NCI-H82 treated with DMSO at 0.1 percent for 48 hours (cell line): ENCODE data around the gene SIRT3.

Source experiments
- DNase-seq: peaks from one replicate; lab custom pipeline; 2025; ENCODE audit not compliant: unreplicated experiment; lab: John Stamatoyannopoulos, UW

SIRT3 gene

GRCh38 chr11:217704-218103 lies 18.4 kb downstream of the SIRT3 start:
- no peak for DNase-seq

- no peak for DNase-seq
These were observed 19.8 kb downstream of the SIRT3 start for GRCh38 chr11:216081-216974.

GRCh38 chr11:215581-216037 lies 20.5 kb downstream of the SIRT3 start:
- peak; percentile 16 for DNase-seq

- no peak for DNase-seq
These were observed 22.1 kb downstream of the SIRT3 start for GRCh38 chr11:214083-214482.

- no peak for DNase-seq
These were observed 23.0 kb downstream of the SIRT3 start for GRCh38 chr11:213111-213510.

GRCh38 chr11:212150-213100 lies 23.7 kb downstream of the SIRT3 start:
- DNase-seq: no peak

- DNase-seq: no peak
These were observed 24.4 kb downstream of the SIRT3 start for GRCh38 chr11:211741-212140.

- DNase-seq: no peak
These were observed 24.8 kb downstream of the SIRT3 start for GRCh38 chr11:211295-211694.

- no peak for DNase-seq
These were observed 25.4 kb downstream of the SIRT3 start for GRCh38 chr11:210803-211180.

- DNase-seq: no peak
These were observed 25.9 kb downstream of the SIRT3 start for GRCh38 chr11:210122-210802.

- DNase-seq: no peak
These were observed 26.6 kb downstream of the SIRT3 start for GRCh38 chr11:209275-210121.

- no peak for DNase-seq
These were observed 27.3 kb downstream of the SIRT3 start for GRCh38 chr11:208917-209260.

- DNase-seq: no peak
These were observed 27.8 kb downstream of the SIRT3 start for GRCh38 chr11:208181-208916.

- no peak for DNase-seq
These were observed 28.3 kb downstream of the SIRT3 start for GRCh38 chr11:207863-208180.

- peak; percentile 72 for DNase-seq
These were observed 28.8 kb downstream of the SIRT3 start, which contains the start of the genes BET1L and RIC8A for GRCh38 chr11:207208-207862. Gene BET1L (minus strand): TSS chr11:207399. CDS start chr11:207321, 78 bp downstream. Gene RIC8A (plus strand): TSS chr11:207708. CDS start chr11:208855, 1,147 bp downstream.

- DNase-seq: no peak
These were observed 29.5 kb downstream of the SIRT3 start for GRCh38 chr11:206526-207207.

- no peak for DNase-seq
These were observed 30.1 kb downstream of the SIRT3 start for GRCh38 chr11:206002-206384.

GRCh38 chr11:205221-206001 lies 30.7 kb downstream of the SIRT3 start:
- no peak for DNase-seq
